ENCODE measurements around the gene TUBG2. TPM values are rescaled to one million over a fixed set of nuclear protein-coding genes. Genes with fewer than 3 reads are reported as not detected.

The TUBG2 gene
- total RNA-seq, 2 donors from 2014 or later, result 4.4 to 7.7 TPM

Small RNA genes within 50 kb of the gene (microRNA-seq; reads per million reads assigned to microRNA genes)
- 0 to 0.53 reads per million in 2 donors for gene MIR6780A

Other genes starting within 250 kb of the TUBG2 start
- 10 to 100 TPM; 21.9 to 62.0 TPM for gene CAVIN1, start 236.0 kb upstream of the TUBG2 start, total RNA-seq
- gene ATP6V0A1, start 200.4 kb upstream of the TUBG2 start, total RNA-seq, result 10 to 100 TPM; 92.6 to 96.2 TPM
- 10 to 100 TPM; 36.5 to 45.9 TPM for gene NAGLU, start 123.0 kb upstream of the TUBG2 start, total RNA-seq
- gene HSD17B1, start 106.4 kb upstream of the TUBG2 start, total RNA-seq, result under 1 TPM; 0.85 to 0.98 TPM
- 100 to 1,000 TPM in 1 of 2 donors, 10 to 100 TPM in 1; 92.6 to 122 TPM for gene COASY, start 97.1 kb upstream of the TUBG2 start, total RNA-seq
- gene MLX, start 92.2 kb upstream of the TUBG2 start, total RNA-seq, result 10 to 100 TPM; 95.1 to 98.8 TPM
- gene PSMC3IP, start 81.6 kb upstream of the TUBG2 start, total RNA-seq, result 1 to 10 TPM; 1.6 to 2.2 TPM
- gene RETREG3, start 49.9 kb upstream of the TUBG2 start, total RNA-seq, result 10 to 100 TPM; 49.0 to 71.6 TPM
- 10 to 100 TPM; 24.3 to 39.7 TPM for gene TUBG1, start 49.6 kb upstream of the TUBG2 start, total RNA-seq
- gene PLEKHH3, start 17.7 kb downstream of the TUBG2 start, total RNA-seq, result 10 to 100 TPM; 15.0 to 16.6 TPM
- 1 to 10 TPM in 1 of 2 donors, under 1 TPM in 1; 0.58 to 2.4 TPM for gene CCR10, start 22.6 kb downstream of the TUBG2 start, total RNA-seq
- gene CNTNAP1, start 23.2 kb downstream of the TUBG2 start, total RNA-seq, result 1 to 10 TPM; 1.2 to 4.6 TPM
- 10 to 100 TPM; 24.9 to 28.0 TPM for gene EZH1, start 85.8 kb downstream of the TUBG2 start, total RNA-seq
- 1 to 10 TPM; 5.0 to 7.7 TPM for gene RAMP2, start 101.9 kb downstream of the TUBG2 start, total RNA-seq
- 10 to 100 TPM; 81.5 to 83.6 TPM for gene VPS25, start 114.2 kb downstream of the TUBG2 start, total RNA-seq
- 10 to 100 TPM; 32.7 to 41.2 TPM for gene WNK4, start 121.3 kb downstream of the TUBG2 start, total RNA-seq
- gene COA3, start 139.4 kb downstream of the TUBG2 start, total RNA-seq, result 100 to 1,000 TPM; 142 to 167 TPM
- gene CNTD1, start 139.6 kb downstream of the TUBG2 start, total RNA-seq, result 1 to 10 TPM; 1.2 to 2.4 TPM
- gene BECN1, start 165.0 kb downstream of the TUBG2 start, total RNA-seq, result 100 to 1,000 TPM; 128 to 150 TPM
- 100 to 1,000 TPM in 1 of 2 donors, 10 to 100 TPM in 1; 89.7 to 104 TPM for gene PSME3, start 174.1 kb downstream of the TUBG2 start, total RNA-seq
- gene AOC2, start 185.3 kb downstream of the TUBG2 start, total RNA-seq, result under 1 TPM; 0.47 to 0.85 TPM
- gene AOC3, start 191.9 kb downstream of the TUBG2 start, total RNA-seq, result 10 to 100 TPM in 1 of 2 donors, 1 to 10 TPM in 1; 5.6 to 27.1 TPM
- gene G6PC1, start 241.5 kb downstream of the TUBG2 start, total RNA-seq, result under 1 TPM in 1 of 2 donors, not detected in 1; 0.50 TPM